Lower leg skin (tissue), 3 donors: ENCODE data around the gene SYT1.

Experiments
- POLR2A ChIP-seq, 2 donors: fragments of 450-650 bp; IDR thresholded peaks; one replicate each; pipeline ENCODE4 v1.6.1; 2016 to 2017; ENCODE audit warnings: antibody characterized with exemption in 2 of 2, mild to moderate bottlenecking in 1 of 2, moderate library complexity in 1 of 2
- TF ChIP-seq, protein P1 (sequence below), 3 donors: fragments of 450-650 bp; IDR thresholded peaks; one replicate each; pipeline ENCODE4 v1.5.1; 2016; ENCODE audit warnings: antibody characterized with exemption in 3 of 3, mild to moderate bottlenecking in 3 of 3, moderate library complexity in 2 of 3

GRCh38 chr12:78964521-78964920 lies 99.9 kb downstream of the SYT1 start:
- TF ChIP-seq POLR2A (IDR thresholded peaks at IDR 0.05) = no peak
- TF ChIP-seq, protein P1, sequence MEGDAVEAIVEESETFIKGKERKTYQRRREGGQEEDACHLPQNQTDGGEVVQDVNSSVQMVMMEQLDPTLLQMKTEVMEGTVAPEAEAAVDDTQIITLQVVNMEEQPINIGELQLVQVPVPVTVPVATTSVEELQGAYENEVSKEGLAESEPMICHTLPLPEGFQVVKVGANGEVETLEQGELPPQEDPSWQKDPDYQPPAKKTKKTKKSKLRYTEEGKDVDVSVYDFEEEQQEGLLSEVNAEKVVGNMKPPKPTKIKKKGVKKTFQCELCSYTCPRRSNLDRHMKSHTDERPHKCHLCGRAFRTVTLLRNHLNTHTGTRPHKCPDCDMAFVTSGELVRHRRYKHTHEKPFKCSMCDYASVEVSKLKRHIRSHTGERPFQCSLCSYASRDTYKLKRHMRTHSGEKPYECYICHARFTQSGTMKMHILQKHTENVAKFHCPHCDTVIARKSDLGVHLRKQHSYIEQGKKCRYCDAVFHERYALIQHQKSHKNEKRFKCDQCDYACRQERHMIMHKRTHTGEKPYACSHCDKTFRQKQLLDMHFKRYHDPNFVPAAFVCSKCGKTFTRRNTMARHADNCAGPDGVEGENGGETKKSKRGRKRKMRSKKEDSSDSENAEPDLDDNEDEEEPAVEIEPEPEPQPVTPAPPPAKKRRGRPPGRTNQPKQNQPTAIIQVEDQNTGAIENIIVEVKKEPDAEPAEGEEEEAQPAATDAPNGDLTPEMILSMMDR (IDR thresholded peaks at IDR 0.05) = no peak
